ENCODE measurements around the gene OPCML.

GRCh38 chr11:132821499-132821898 is 710.8 kb downstream of the OPCML start:
- TF ChIP-seq CTCF (conservative IDR thresholded peaks at IDR 0.05; ENCODE audit: low read depth, low read length): no peak
- no peak for TF ChIP-seq EZH2phosphoT487 (IDR thresholded peaks at IDR 0.05; ENCODE audit: borderline replicate concordance, low read length)

All from PC-3 (cell line).